HFF-Myc (cell line): Measurements from ENCODE around the gene LYST.

Experiments used
- DNase-seq: peaks from one replicate; pipeline ENCODE4 v3.0.0-alpha.2; 2011; ENCODE audit warnings: low read depth; ENCODE audit errors: extremely low read depth
- H3K4me3 ChIP-seq: replicated peaks from 2 replicates; pipeline ENCODE4 v1.5.1; 2011; ENCODE audit warnings: low read depth, mild to moderate bottlenecking, control low read depth, low read length
- CTCF ChIP-seq: IDR thresholded peaks from 2 replicates; pipeline ENCODE4 v1.5.1; 2012; ENCODE audit warnings: mild to moderate bottlenecking, low read depth, low read length, control low read depth; ENCODE audit errors: missing control alignments

The LYST gene

GRCh38 chr1:235749755-235750300 lies 116.9 kb downstream of the LYST start:
- no peak overlapping the region for H3K4me3 ChIP-seq
- no peak for DNase-seq
- no peak for TF ChIP-seq CTCF

- TF ChIP-seq CTCF, result no peak
- no peak for DNase-seq
Measured at GRCh38 chr1:235748747-235749146, 118.0 kb downstream of the LYST start.

GRCh38 chr1:235746245-235746644 lies 120.5 kb downstream of the LYST start:
- no peak for DNase-seq
- no peak for TF ChIP-seq CTCF
- H3K4me3 ChIP-seq, result no peak overlapping the region

More at GRCh38 chr1:235748747-235749146, 118.0 kb downstream of the LYST start:
- no peak overlapping the region for H3K4me3 ChIP-seq

GRCh38 chr1:235745503-235746136 lies 121.1 kb downstream of the LYST start:
- H3K4me3 ChIP-seq, result no peak overlapping the region
- no peak for TF ChIP-seq CTCF
- no peak for DNase-seq

GRCh38 chr1:235742914-235743599 lies 123.6 kb downstream of the LYST start:
- no peak for TF ChIP-seq CTCF
- no peak for DNase-seq
- no peak overlapping the region for H3K4me3 ChIP-seq

- peak; percentile 25 for DNase-seq
- no peak overlapping the region for H3K4me3 ChIP-seq
- no peak for TF ChIP-seq CTCF
Measured at GRCh38 chr1:235741294-235741693, 125.4 kb downstream of the LYST start.
